Coronary artery (tissue), 2 donors: ENCODE results near the gene ADPRS.

ENCODE experiments used
- DNase-seq: peaks from one replicate; pipeline ENCODE4 v3.0.0-alpha.2; 2017; ENCODE audit warnings: low spot score
- H3K27ac ChIP-seq, 2 donors: fragments of 200-600 bp; sonication (generic); one replicate each; pipeline ENCODE4 v1.5.1; 2016 to 2019
- H3K4me3 ChIP-seq: fragments of 200-600 bp; sonication (generic); 2 replicates; pipeline ENCODE4 v1.5.1; 2016; ENCODE audit warnings: mild to moderate bottlenecking, moderate library complexity
- TF ChIP-seq, protein P1 (sequence below): fragments of 200-600 bp; sonication (generic); IDR thresholded peaks from one replicate; pipeline ENCODE4 v1.5.1; 2019; ENCODE audit warnings: antibody characterized with exemption

ADPRS gene

DNA sequence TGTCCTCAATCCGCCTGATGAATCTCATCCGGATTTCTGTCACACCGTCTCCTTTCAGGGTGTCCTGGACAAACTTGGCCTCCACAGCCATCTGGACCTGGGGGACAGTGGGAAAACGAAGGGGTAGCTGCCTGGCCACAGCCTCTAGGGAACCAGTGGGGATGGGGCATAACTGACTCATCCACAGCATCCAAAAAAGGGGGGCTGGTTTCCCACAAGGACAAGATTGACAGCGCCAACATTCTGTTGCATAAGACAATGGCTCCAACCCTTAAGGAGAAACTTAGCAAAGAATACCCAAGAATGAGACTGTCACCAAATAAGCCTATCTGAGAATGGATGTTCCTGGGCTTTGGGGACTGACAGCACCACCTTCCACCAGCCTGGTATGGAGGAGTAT is 48.5 kb downstream of the ADPRS start:
- Histone ChIP-seq H3K27ac (peak overlapping the region; percentile 59 to 84), H3K4me3 (no peak overlapping the region)
- TF ChIP-seq, protein P1, sequence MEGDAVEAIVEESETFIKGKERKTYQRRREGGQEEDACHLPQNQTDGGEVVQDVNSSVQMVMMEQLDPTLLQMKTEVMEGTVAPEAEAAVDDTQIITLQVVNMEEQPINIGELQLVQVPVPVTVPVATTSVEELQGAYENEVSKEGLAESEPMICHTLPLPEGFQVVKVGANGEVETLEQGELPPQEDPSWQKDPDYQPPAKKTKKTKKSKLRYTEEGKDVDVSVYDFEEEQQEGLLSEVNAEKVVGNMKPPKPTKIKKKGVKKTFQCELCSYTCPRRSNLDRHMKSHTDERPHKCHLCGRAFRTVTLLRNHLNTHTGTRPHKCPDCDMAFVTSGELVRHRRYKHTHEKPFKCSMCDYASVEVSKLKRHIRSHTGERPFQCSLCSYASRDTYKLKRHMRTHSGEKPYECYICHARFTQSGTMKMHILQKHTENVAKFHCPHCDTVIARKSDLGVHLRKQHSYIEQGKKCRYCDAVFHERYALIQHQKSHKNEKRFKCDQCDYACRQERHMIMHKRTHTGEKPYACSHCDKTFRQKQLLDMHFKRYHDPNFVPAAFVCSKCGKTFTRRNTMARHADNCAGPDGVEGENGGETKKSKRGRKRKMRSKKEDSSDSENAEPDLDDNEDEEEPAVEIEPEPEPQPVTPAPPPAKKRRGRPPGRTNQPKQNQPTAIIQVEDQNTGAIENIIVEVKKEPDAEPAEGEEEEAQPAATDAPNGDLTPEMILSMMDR, result no peak
- no peak for DNase-seq

- DNase-seq, result no peak
- Histone ChIP-seq H3K4me3 (no peak overlapping the region), H3K27ac (peak overlapping the region in 1 of 2 donors; percentile 59)
- TF ChIP-seq, protein P1, result no peak
Measured at GRCh38 chr1:36137776-36138175, 49.1 kb downstream of the ADPRS start.

GRCh38 chr1:36139521-36139920 is 50.8 kb downstream of the ADPRS start:
- Histone ChIP-seq H3K27ac (no peak overlapping the region), H3K4me3 (no peak overlapping the region)
- DNase-seq, result no peak
- TF ChIP-seq, protein P1, result no peak

DNA sequence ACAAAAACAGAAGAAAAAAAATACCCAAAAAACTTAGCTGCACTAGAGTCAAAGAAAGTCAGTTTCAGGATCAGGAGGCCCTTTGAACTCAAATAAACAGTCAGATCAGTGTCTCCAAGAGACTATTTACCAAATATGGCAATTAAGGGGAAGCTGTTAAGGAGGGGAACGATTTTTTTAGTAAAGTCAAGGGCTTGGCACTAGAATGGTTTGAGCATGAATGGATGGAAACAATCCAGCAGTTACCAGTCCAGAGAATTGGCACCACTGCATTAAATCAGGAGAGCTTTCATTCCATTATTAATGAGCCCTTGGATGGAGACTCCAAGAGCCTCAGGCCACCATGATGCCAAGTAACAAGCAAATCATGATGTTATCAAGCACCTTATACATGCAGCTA is 53.4 kb downstream of the ADPRS start:
- no peak overlapping the region for H3K4me3 ChIP-seq
- H3K27ac ChIP-seq, result peak overlapping the region in 1 of 2 donors; percentile 45
- DNase-seq, result no peak
- TF ChIP-seq, protein P1, result no peak

DNA sequence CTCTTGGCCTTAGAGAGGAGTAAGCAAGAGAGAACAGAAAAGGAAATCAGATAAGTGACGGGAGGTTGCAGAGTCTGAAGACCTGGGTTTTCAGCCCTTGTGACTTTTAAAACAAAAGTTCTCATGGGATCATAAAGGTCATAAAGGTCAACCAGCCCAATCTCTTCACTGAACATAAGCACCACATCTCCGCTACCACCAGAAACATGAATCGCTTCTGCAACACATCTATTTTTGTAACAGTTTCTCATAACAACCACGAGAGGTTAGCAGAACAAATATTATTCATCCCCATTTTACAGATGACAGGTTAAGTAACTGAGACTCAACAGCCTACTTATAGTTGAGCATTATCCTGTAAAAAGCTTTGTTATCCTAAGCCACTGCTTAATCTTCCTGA is 54.7 kb downstream of the ADPRS start:
- no peak overlapping the region for H3K27ac ChIP-seq
- no peak for DNase-seq

More for the DNA sequence above, 54.7 kb downstream of the ADPRS start:
- TF ChIP-seq, protein P1, result no peak
- H3K4me3 ChIP-seq, result no peak overlapping the region
